ENCODE measurements around the gene FOXO1. TPM values are rescaled to one million over a fixed set of nuclear protein-coding genes. Genes with fewer than 3 reads are reported as not detected.

The FOXO1 gene
- total RNA-seq, 2 donors from 2014 or later = 15.7 to 26.4 TPM

DNA sequence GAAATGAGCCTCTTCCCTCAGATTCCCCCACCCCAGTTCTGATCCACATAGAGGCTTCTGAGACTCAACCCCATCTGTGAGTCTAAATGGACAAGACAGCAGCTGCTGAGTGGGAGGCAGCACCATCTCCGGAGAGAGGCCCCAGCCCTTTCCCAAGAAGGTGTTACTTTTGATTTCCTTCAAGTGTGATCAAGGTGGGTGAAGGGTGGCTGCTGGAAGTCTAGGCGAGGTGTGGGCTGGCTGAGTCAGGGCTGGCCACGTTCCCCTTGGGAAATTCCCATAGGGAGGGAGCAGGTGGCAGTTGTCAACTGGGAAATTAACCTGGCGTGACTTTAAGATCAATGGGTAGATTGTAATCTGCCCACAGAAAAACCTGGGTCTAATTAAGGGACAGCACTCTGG, 148.0 kb downstream of the FOXO1 start:
- TF ChIP-seq, protein P1, sequence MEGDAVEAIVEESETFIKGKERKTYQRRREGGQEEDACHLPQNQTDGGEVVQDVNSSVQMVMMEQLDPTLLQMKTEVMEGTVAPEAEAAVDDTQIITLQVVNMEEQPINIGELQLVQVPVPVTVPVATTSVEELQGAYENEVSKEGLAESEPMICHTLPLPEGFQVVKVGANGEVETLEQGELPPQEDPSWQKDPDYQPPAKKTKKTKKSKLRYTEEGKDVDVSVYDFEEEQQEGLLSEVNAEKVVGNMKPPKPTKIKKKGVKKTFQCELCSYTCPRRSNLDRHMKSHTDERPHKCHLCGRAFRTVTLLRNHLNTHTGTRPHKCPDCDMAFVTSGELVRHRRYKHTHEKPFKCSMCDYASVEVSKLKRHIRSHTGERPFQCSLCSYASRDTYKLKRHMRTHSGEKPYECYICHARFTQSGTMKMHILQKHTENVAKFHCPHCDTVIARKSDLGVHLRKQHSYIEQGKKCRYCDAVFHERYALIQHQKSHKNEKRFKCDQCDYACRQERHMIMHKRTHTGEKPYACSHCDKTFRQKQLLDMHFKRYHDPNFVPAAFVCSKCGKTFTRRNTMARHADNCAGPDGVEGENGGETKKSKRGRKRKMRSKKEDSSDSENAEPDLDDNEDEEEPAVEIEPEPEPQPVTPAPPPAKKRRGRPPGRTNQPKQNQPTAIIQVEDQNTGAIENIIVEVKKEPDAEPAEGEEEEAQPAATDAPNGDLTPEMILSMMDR (IDR thresholded peaks at IDR 0.05) = no peak
- Histone ChIP-seq H3K4me1 (no peaks in the 10 kb centered on the region), H3K36me3 (no peaks in the 10 kb centered on the region), H3K27ac (no peak overlapping the region), H3K27me3 (no peaks in the 10 kb centered on the region), H3K9ac (ENCODE audit: low read depth in 2 of 2, low read length in 2 of 2) (no peak overlapping the region), H3K9me3 (no peaks in the 10 kb centered on the region), H3K4me3 (no peak overlapping the region)
- intact Hi-C loops (cut with DNase I) = no loop called here
- no peak for DNase-seq

DNA sequence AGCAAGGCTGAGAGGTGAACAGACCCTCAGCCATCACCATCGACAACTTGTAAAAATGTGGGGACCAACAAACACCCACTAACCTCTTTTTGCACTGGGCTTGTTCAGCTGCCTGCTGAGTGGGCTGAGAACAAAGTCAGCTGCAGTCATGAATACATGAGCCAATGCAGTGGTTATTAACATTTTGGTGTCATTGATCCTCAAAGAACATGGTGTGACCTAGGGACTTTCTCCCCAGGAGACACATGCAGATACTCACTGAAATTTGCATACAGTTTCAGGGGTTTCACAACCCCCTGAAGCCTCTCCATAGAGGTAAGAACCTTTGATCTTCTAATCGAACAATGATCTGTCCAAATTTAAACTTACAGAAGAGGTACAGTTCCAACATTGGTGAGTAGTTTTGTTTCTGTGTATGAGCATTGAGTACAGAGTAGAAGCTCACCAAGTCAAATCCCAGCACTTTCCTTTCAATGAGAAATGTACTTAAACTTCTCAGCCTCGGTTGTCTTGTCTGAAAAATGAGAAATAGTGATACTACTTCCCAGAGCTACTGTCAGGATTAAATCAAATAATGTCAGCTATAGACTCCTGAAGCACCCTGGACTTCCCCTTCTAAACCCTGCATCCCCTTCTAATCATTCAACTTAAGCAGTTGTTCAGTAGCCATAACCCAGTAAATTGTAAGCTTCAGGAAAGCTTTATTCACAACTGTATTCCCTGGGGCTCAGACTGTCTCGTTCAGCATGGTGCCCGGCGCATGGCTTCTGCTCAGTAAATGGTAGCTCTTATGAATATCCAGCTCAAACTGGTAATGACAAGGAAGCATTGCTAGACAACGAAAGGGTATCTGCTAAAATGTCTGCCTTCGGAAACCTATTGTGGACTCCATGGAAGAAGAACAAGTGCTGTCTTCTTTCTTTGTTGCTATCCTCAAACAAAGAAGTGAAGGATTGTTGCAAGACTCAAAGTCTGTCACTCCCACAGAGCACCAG, 148.7 kb downstream of the FOXO1 start:
- DNase-seq = no peak
- no peak overlapping the region for H3K27ac ChIP-seq
- no peak overlapping the region for H3K4me3 ChIP-seq

DNA sequence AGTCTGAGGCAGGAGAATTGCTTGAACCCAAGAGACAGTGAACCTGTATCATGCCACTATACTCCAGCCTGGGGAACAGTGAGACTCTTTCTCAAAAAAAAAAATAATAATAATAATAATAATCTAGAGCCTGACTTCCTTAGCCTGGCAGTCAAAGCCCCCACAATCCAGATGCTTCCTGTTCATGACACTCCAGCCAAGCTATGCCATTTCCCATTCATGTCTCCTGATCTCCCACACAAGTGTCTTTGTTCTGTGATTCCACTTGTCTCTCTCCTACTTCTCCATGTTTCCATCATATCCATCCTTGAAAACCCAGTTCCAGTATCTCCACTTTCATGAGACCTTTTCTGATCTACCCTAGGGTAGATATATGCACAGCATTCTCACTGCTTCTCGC, 150.7 kb downstream of the FOXO1 start:
- intact Hi-C loops (cut with DNase I) = no loop called here
- no peak for DNase-seq
- H3K27ac ChIP-seq = no peak overlapping the region
- H3K36me3 ChIP-seq = no peaks in the 10 kb centered on the region
- no peaks in the 10 kb centered on the region for H3K9me3 ChIP-seq
- no peaks in the 10 kb centered on the region for H3K27me3 ChIP-seq
- H3K4me1 ChIP-seq = no peaks in the 10 kb centered on the region
- H3K4me3 ChIP-seq = no peak overlapping the region
- TF ChIP-seq, protein P1 (IDR thresholded peaks at IDR 0.05) = no peak
- no peak overlapping the region for H3K9ac ChIP-seq (ENCODE audit: low read depth in 2 of 2, low read length in 2 of 2)

More for the DNA sequence above, 148.7 kb downstream of the FOXO1 start:
- Histone ChIP-seq H3K4me1 (no peaks in the 10 kb centered on the region), H3K36me3 (no peaks in the 10 kb centered on the region), H3K27me3 (no peaks in the 10 kb centered on the region), H3K9ac (ENCODE audit: low read depth in 2 of 2, low read length in 2 of 2) (no peak overlapping the region), H3K9me3 (no peaks in the 10 kb centered on the region)
- TF ChIP-seq, protein P1 (IDR thresholded peaks at IDR 0.05) = no peak
- intact Hi-C loops (cut with DNase I) = no loop called here

DNA sequence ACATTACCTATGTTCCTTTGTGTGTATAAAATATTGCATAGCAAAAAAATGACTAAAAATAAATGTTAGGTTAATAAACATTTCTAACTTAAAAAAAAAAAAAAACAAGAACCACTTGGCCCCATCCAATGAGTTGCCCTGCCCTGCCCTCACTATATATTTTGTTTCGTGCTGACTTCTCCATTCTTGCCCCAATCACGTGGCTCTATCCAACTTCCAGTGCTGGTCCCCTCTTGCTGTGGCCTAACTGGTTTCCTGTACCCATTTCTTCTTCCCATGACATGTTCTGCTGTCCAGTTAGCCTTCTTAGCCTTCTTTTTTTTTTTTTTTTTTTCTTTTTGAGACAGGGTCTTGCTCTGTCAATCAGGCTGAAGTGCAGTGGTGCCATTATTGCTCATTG, 151.6 kb downstream of the FOXO1 start:
- Histone ChIP-seq H3K27me3 (no peaks in the 10 kb centered on the region), H3K9ac (ENCODE audit: low read depth in 2 of 2, low read length in 2 of 2) (no peak overlapping the region), H3K27ac (no peak overlapping the region), H3K9me3 (no peaks in the 10 kb centered on the region), H3K4me3 (no peak overlapping the region), H3K4me1 (no peaks in the 10 kb centered on the region), H3K36me3 (no peaks in the 10 kb centered on the region)
- intact Hi-C loops (cut with DNase I) = no loop called here
- no peak for DNase-seq
- TF ChIP-seq, protein P1 (IDR thresholded peaks at IDR 0.05) = no peak

DNA sequence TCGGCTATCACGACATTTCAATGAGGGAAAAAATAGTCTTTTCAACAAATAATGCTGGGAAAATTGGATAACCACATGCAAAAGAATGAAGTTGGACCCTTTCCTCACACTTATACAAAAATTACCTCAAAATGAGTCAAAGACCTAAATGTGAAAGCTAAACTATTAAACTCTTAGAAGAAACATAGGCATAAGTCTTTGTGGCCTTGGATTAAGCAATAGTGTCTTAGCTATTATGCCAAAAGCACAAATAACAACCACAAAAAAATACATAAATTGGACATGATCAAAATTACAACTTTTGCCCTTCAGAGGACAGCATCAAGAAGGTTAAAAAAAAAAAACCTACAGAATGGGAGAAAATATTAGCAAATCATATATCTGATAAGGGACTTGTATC, 156.6 kb downstream of the FOXO1 start:
- H3K27ac ChIP-seq = no peak overlapping the region

More for the DNA sequence above, 156.6 kb downstream of the FOXO1 start:
- intact Hi-C loops (cut with DNase I) = no loop called here
- Histone ChIP-seq H3K4me3 (no peak overlapping the region), H3K9me3 (no peaks in the 10 kb centered on the region), H3K27me3 (no peaks in the 10 kb centered on the region), H3K4me1 (no peaks in the 10 kb centered on the region), H3K36me3 (no peaks in the 10 kb centered on the region), H3K9ac (ENCODE audit: low read depth in 2 of 2, low read length in 2 of 2) (no peak overlapping the region)
- no peak for DNase-seq
- TF ChIP-seq, protein P1 (IDR thresholded peaks at IDR 0.05) = no peak
